Mesenchymal stem cell (in vitro differentiated cells and primary cell): ENCODE results near the gene COL24A1.
"Not testable (repeated sequence)": the region's sequence is repeated elsewhere in the genome, so short reads cannot be mapped to it uniquely, and the experiment has no call there.

Experiments used
- DNase-seq: peaks from one replicate; pipeline ENCODE4 v3.0.0-alpha.2; 2013
- H2AFZ ChIP-seq: one replicate; pipeline ENCODE4 v1.6.1; 2013; ENCODE audit warnings: low read depth, mild to moderate bottlenecking, control low read depth, inconsistent platforms, low read length, moderate library complexity
- H2AK5ac ChIP-seq: 2 replicates; pipeline ENCODE4 v1.6.1; 2013; ENCODE audit warnings: low read length, moderate library complexity, mild to moderate bottlenecking, inconsistent platforms; ENCODE audit not compliant: severe bottlenecking
- H2BK120ac ChIP-seq: one replicate; pipeline ENCODE4 v1.6.1; 2013; ENCODE audit warnings: low read depth, mild to moderate bottlenecking, inconsistent platforms, low read length, moderate library complexity
- H2BK12ac ChIP-seq, 2 experiments: one replicate each; pipeline ENCODE4 v1.6.1; 2013; ENCODE audit warnings: inconsistent platforms in 2 of 2, low read length in 2 of 2, mild to moderate bottlenecking in 2 of 2, moderate library complexity in 2 of 2, control low read depth in 1 of 2
- H2BK15ac ChIP-seq: one replicate; pipeline ENCODE4 v1.6.1; 2013; ENCODE audit warnings: mild to moderate bottlenecking, low read depth, inconsistent platforms; ENCODE audit not compliant: poor library complexity, severe bottlenecking
- H2BK5ac ChIP-seq: 2 replicates; pipeline ENCODE4 v1.6.1; 2013; ENCODE audit warnings: low read depth, mild to moderate bottlenecking, low read length, control low read depth, inconsistent platforms; ENCODE audit not compliant: poor library complexity, severe bottlenecking
- H3K14ac ChIP-seq, 2 experiments: one replicate each; pipeline ENCODE4 v1.6.1; 2013; ENCODE audit warnings: inconsistent platforms in 2 of 2, low read length in 2 of 2, control low read depth in 1 of 2, mild to moderate bottlenecking in 1 of 2, moderate library complexity in 1 of 2
- H3K18ac ChIP-seq, 2 experiments: one replicate each; pipeline ENCODE4 v1.6.1; 2013; ENCODE audit warnings: inconsistent platforms in 2 of 2, low read length in 2 of 2, control low read depth in 1 of 2, low read depth in 1 of 2, mild to moderate bottlenecking in 1 of 2
- H3K23ac ChIP-seq, 2 experiments: one replicate each; pipeline ENCODE4 v1.6.1; 2013; ENCODE audit warnings: inconsistent platforms in 2 of 2, low read length in 2 of 2, mild to moderate bottlenecking in 2 of 2, moderate library complexity in 2 of 2, control low read depth in 1 of 2
- H3K27ac ChIP-seq: 2 replicates; pipeline ENCODE4 v1.5.1; 2013; ENCODE audit warnings: mild to moderate bottlenecking, moderate library complexity, low read length, control low read depth, inconsistent platforms; ENCODE audit not compliant: poor library complexity, severe bottlenecking
- H3K27me3 ChIP-seq, 2 experiments: 2 replicates each; pipeline versions ENCODE4 v1.6.1 to v1.7.0; 2013; ENCODE audit warnings: low read length in 2 of 2, mild to moderate bottlenecking in 2 of 2, moderate library complexity in 2 of 2, control low read depth in 1 of 2, inconsistent platforms in 1 of 2; ENCODE audit not compliant: control insufficient read depth in 1 of 2, insufficient read depth in 1 of 2
- H3K36me3 ChIP-seq, 2 experiments: 2 replicates each; pipeline versions ENCODE4 v1.6.1 to v1.7.0; 2013; ENCODE audit warnings: low read length in 2 of 2, control low read depth in 1 of 2, inconsistent platforms in 1 of 2, low read depth in 1 of 2, mild to moderate bottlenecking in 1 of 2; ENCODE audit not compliant: insufficient read depth in 2 of 2, control insufficient read depth in 1 of 2
- H3K4ac ChIP-seq, 2 experiments: one replicate each; pipeline ENCODE4 v1.6.1; 2013; ENCODE audit warnings: inconsistent platforms in 2 of 2, low read length in 2 of 2, mild to moderate bottlenecking in 2 of 2, moderate library complexity in 2 of 2, control low read depth in 1 of 2, low read depth in 1 of 2
- H3K4me1 ChIP-seq: 2 replicates; pipeline ENCODE4 v1.6.1; 2013; ENCODE audit warnings: low read depth, low read length, control low read depth; ENCODE audit not compliant: control insufficient read depth, insufficient read depth
- H3K4me2 ChIP-seq: 2 replicates; pipeline ENCODE4 v1.6.1; 2013; ENCODE audit warnings: low read length, mild to moderate bottlenecking, inconsistent platforms; ENCODE audit not compliant: poor library complexity, severe bottlenecking
- H3K4me3 ChIP-seq, 2 experiments: 2 replicates each; pipeline versions ENCODE4 v1.5.1 to v1.7.0; 2013; ENCODE audit warnings: low read length in 2 of 2, mild to moderate bottlenecking in 2 of 2, control low read depth in 1 of 2, low read depth in 1 of 2; ENCODE audit not compliant: insufficient read depth in 1 of 2
- H3K79me1 ChIP-seq: replicated peaks from 2 replicates; pipeline ENCODE4 v1.6.1; 2013; ENCODE audit warnings: mild to moderate bottlenecking, control low read depth, low read length, inconsistent platforms; ENCODE audit not compliant: poor library complexity, severe bottlenecking
- H3K9ac ChIP-seq: 2 replicates; pipeline ENCODE4 v1.7.0; 2013; ENCODE audit warnings: mild to moderate bottlenecking, low read length, moderate library complexity
- H3K9me3 ChIP-seq: 2 replicates; pipeline ENCODE4 v1.7.0; 2013; ENCODE audit warnings: mild to moderate bottlenecking, low read length; ENCODE audit not compliant: control insufficient read depth
- H4K8ac ChIP-seq: one replicate; pipeline ENCODE4 v1.6.1; 2013; ENCODE audit warnings: inconsistent platforms, mild to moderate bottlenecking, low read length, moderate library complexity
- H4K91ac ChIP-seq: one replicate; pipeline ENCODE4 v1.6.1; 2013; ENCODE audit warnings: mild to moderate bottlenecking, low read length, inconsistent platforms
- WGBS: methylation state at CpG from one replicate; pipeline ENCODE4 v1.1.7; 2013; ENCODE audit warnings: mixed read lengths; 5-methylcytosine and 5-hydroxymethylcytosine counted together

The COL24A1 gene

GRCh38 chr1:85864727-85865126 lies 291.8 kb downstream of the COL24A1 start:
- Histone ChIP-seq H2BK12ac (no peak overlapping the region), H3K4me2 (no peak overlapping the region), H2BK120ac (no peak overlapping the region), H3K27me3 (no peaks in the 10 kb centered on the region), H3K27ac (no peak overlapping the region), H3K4ac (no peak overlapping the region), H3K4me1 (no peaks in the 10 kb centered on the region), H3K9ac (no peak overlapping the region), H2AK5ac (no peak overlapping the region), H3K23ac (no peak overlapping the region), H3K4me3 (no peak overlapping the region), H3K36me3 (no peaks in the 10 kb centered on the region), H3K14ac (no peak overlapping the region), H2BK15ac (no peak overlapping the region), H2BK5ac (no peak overlapping the region), H4K8ac (no peak overlapping the region), H4K91ac (no peak overlapping the region), H3K9me3 (no peaks in the 10 kb centered on the region), H3K79me1 (no peaks in the 10 kb centered on the region), H2AFZ (no peak overlapping the region), H3K18ac (no peak overlapping the region)
- WGBS, result no CpG with 5 or more reads among the region's 1 CpG
- DNase-seq, result no peak

GRCh38 chr1:85863639-85864038 lies 292.9 kb downstream of the COL24A1 start:
- H3K27ac ChIP-seq, H2BK15ac ChIP-seq, DNase-seq, H2BK12ac ChIP-seq, H3K4me1 ChIP-seq, H3K79me1 ChIP-seq, H2BK5ac ChIP-seq, H3K9ac ChIP-seq, H3K36me3 ChIP-seq, H3K23ac ChIP-seq, H3K4me2 ChIP-seq, H2AFZ ChIP-seq, H2AK5ac ChIP-seq, H3K14ac ChIP-seq, H3K27me3 ChIP-seq, H4K91ac ChIP-seq, H2BK120ac ChIP-seq, H3K9me3 ChIP-seq, H3K4ac ChIP-seq, H4K8ac ChIP-seq, H3K18ac ChIP-seq, H3K4me3 ChIP-seq: not testable (repeated sequence)
- 93% methylated on average over 1 of the region's 1 CpG for WGBS

- no peak overlapping the region for H3K14ac ChIP-seq
- no peak overlapping the region for H2BK120ac ChIP-seq
- no peaks in the 10 kb centered on the region for H3K27me3 ChIP-seq
- no peak overlapping the region for H2BK5ac ChIP-seq
- no peak overlapping the region for H2BK15ac ChIP-seq
- H4K91ac ChIP-seq, result no peak overlapping the region
- H3K36me3 ChIP-seq, result no peaks in the 10 kb centered on the region
- WGBS, result no CpG with 5 or more reads among the region's 1 CpG
- H3K23ac ChIP-seq, result no peak overlapping the region
- no peak overlapping the region for H3K18ac ChIP-seq
- H2AK5ac ChIP-seq, result no peak overlapping the region
- no peak overlapping the region for H2BK12ac ChIP-seq
- no peak overlapping the region for H2AFZ ChIP-seq
- no peaks in the 10 kb centered on the region for H3K79me1 ChIP-seq
- H3K27ac ChIP-seq, result no peak overlapping the region
- no peaks in the 10 kb centered on the region for H3K4me1 ChIP-seq
- no peak overlapping the region for H3K9ac ChIP-seq
- H3K4ac ChIP-seq, result no peak overlapping the region
- no peak overlapping the region for H4K8ac ChIP-seq
- DNase-seq, result peak; percentile 93
- no peaks in the 10 kb centered on the region for H3K9me3 ChIP-seq
- H3K4me2 ChIP-seq, result peak overlapping the region; percentile 16
- H3K4me3 ChIP-seq, result no peak overlapping the region
Measured at GRCh38 chr1:85862456-85862855, 294.1 kb downstream of the COL24A1 start.

GRCh38 chr1:85857991-85858390 lies 298.6 kb downstream of the COL24A1 start:
- DNase-seq, result no peak
- Histone ChIP-seq H3K14ac (no peak overlapping the region), H3K27ac (no peak overlapping the region), H2BK5ac (no peak overlapping the region), H4K8ac (no peak overlapping the region), H2BK120ac (no peak overlapping the region), H3K27me3 (no peaks in the 10 kb centered on the region), H2BK15ac (no peak overlapping the region), H3K4ac (no peak overlapping the region), H3K23ac (no peak overlapping the region), H3K9me3 (no peaks in the 10 kb centered on the region), H2BK12ac (no peak overlapping the region), H4K91ac (no peak overlapping the region), H2AK5ac (no peak overlapping the region), H3K36me3 (no peaks in the 10 kb centered on the region), H2AFZ (no peak overlapping the region), H3K18ac (no peak overlapping the region), H3K4me3 (no peak overlapping the region), H3K79me1 (no peaks in the 10 kb centered on the region), H3K9ac (no peak overlapping the region), H3K4me2 (no peak overlapping the region), H3K4me1 (no peaks in the 10 kb centered on the region)
